Stimulated activated CD8-positive, alpha-beta memory T cell treated with anti-CD3 and anti-CD28 coated beads, Interleukin-15, amount 100 ng/mL, for 1 hour (primary cell): Measurements from ENCODE around the gene IRX4.

Experiments
- DNase-seq: peaks from one replicate; pipeline ENCODE4 v3.0.0-alpha.2; 2020; ENCODE audit warnings: low read depth

IRX4 gene

GRCh38 chr5:1882337-1883119 lies at the start of gene IRX4:
TSS of gene IRX4 (minus strand) at chr5:1882925. CDS start at chr5:1882647, 278 bp downstream.
- no peak for DNase-seq

- DNase-seq = no peak
Measured at GRCh38 chr5:1931604-1932231, 49.0 kb upstream of the IRX4 start.

- DNase-seq = no peak
Measured at GRCh38 chr5:1930880-1931603, 48.3 kb upstream of the IRX4 start.

GRCh38 chr5:1930501-1930879 lies 47.8 kb upstream of the IRX4 start:
- no peak for DNase-seq

GRCh38 chr5:1929108-1929991 lies 46.6 kb upstream of the IRX4 start:
- no peak for DNase-seq

GRCh38 chr5:1926471-1927341 lies 44.0 kb upstream of the IRX4 start:
- no peak for DNase-seq

GRCh38 chr5:1926071-1926440 lies 43.3 kb upstream of the IRX4 start:
- DNase-seq = no peak

GRCh38 chr5:1925111-1926070 lies 42.7 kb upstream of the IRX4 start:
- DNase-seq = no peak

GRCh38 chr5:1923766-1924165 lies 41.0 kb upstream of the IRX4 start:
- DNase-seq = no peak

GRCh38 chr5:1923341-1923740 lies 40.6 kb upstream of the IRX4 start:
- no peak for DNase-seq

GRCh38 chr5:1921711-1922110 lies 39.0 kb upstream of the IRX4 start:
- no peak for DNase-seq

- no peak for DNase-seq
Measured at GRCh38 chr5:1919750-1920149, 37.0 kb upstream of the IRX4 start.

GRCh38 chr5:1919209-1919566 lies 36.5 kb upstream of the IRX4 start:
- DNase-seq = no peak

GRCh38 chr5:1918488-1919208 lies 35.9 kb upstream of the IRX4 start:
- no peak for DNase-seq

- DNase-seq = no peak
Measured at GRCh38 chr5:1917830-1918487, 35.2 kb upstream of the IRX4 start.

- DNase-seq = no peak
Measured at GRCh38 chr5:1916041-1917001, 33.6 kb upstream of the IRX4 start.

- DNase-seq = no peak
Measured at GRCh38 chr5:1915316-1915715, 32.6 kb upstream of the IRX4 start.

- DNase-seq = no peak
Measured at GRCh38 chr5:1914471-1914870, 31.7 kb upstream of the IRX4 start.
